Spleen (tissue), 11 donors: Measurements from ENCODE around the gene KLK14. TPM values are rescaled to one million over a fixed set of nuclear protein-coding genes. Genes with fewer than 3 reads are reported as not detected.
A peak's percentile ranks its signal among the peaks of the same experiment; 100 is the strongest.

Experiments
- DNase-seq: peaks from one replicate; pipeline ENCODE4 v3.0.0-alpha.2; 2020
- H3K27ac ChIP-seq, 8 donors: fragments of 200-600 bp; sonication (generic) in 7 of 8; 1 replicate in 4 of 8; 2 replicates in 4 of 8; pipeline versions ENCODE4 v1.5.0 to v1.8.0; 2016 to 2021; ENCODE audit warnings: inconsistent platforms in 4 of 8, mild to moderate bottlenecking in 4 of 8, moderate library complexity in 1 of 8
- H3K27me3 ChIP-seq, 7 donors: fragments of 200-600 bp; sonication (generic) in 6 of 7; replicated peaks in 1 of 7; 1 replicate in 4 of 7; 2 replicates in 3 of 7; pipeline versions ENCODE4 v1.5.0 to v1.8.0; 2016 to 2021; ENCODE audit warnings: inconsistent platforms in 3 of 7, mild to moderate bottlenecking in 1 of 7
- H3K36me3 ChIP-seq, 6 donors: fragments of 200-600 bp; sonication (generic) in 5 of 6; 1 replicate in 4 of 6; 2 replicates in 2 of 6; pipeline versions ENCODE4 v1.5.0 to v1.8.0; 2016 to 2021; ENCODE audit warnings: inconsistent platforms in 2 of 6
- H3K4me1 ChIP-seq, 6 donors: fragments of 200-600 bp; sonication (generic) in 5 of 6; 1 replicate in 3 of 6; 2 replicates in 3 of 6; pipeline versions ENCODE4 v1.5.0 to v1.8.0; 2016 to 2021; ENCODE audit warnings: inconsistent platforms in 3 of 6
- H3K4me3 ChIP-seq, 8 donors: fragments of 200-600 bp; sonication (generic) in 7 of 8; 1 replicate in 4 of 8; 2 replicates in 4 of 8; pipeline versions ENCODE4 v1.5.0 to v1.8.0; 2016 to 2021; ENCODE audit warnings: inconsistent platforms in 4 of 8, mild to moderate bottlenecking in 4 of 8, moderate library complexity in 2 of 8
- H3K9me3 ChIP-seq, 8 donors: fragments of 200-600 bp; sonication (generic) in 7 of 8; 1 replicate in 4 of 8; 2 replicates in 4 of 8; pipeline versions ENCODE4 v1.5.0 to v1.8.0; 2016 to 2021; ENCODE audit warnings: inconsistent platforms in 4 of 8
- CTCF ChIP-seq, 11 experiments: fragments of 200-600 bp in 7 of 11; fragments of 450-650 bp in 4 of 11; sonication (generic) in 4 of 11; IDR thresholded peaks in 8 of 11; conservative IDR thresholded peaks in 3 of 11; 1 replicate in 7 of 11; 2 replicates in 4 of 11; pipeline versions ENCODE4 v1.4.0 to v1.8.0; 2016 to 2021; ENCODE audit warnings: antibody characterized with exemption in 11 of 11, inconsistent platforms in 4 of 11, mild to moderate bottlenecking in 1 of 11
- POLR2A ChIP-seq, 3 donors: fragments of 450-650 bp; IDR thresholded peaks; one replicate each; pipeline ENCODE4 v1.5.1; 2017; ENCODE audit warnings: antibody characterized with exemption in 3 of 3, mild to moderate bottlenecking in 1 of 3
- POLR2AphosphoS5 ChIP-seq, 3 donors: sonication (generic); formaldehyde crosslinking; IDR thresholded peaks; one replicate each; pipeline ENCODE4 v1.5.1; 2017; ENCODE audit warnings: antibody characterized with exemption in 3 of 3
- WGBS, 5 donors: extraction: QIAGEN DNeasy Blood & Tissue Kit in 3 of 5; methylation state at CpG; one replicate each; pipeline versions ENCODE4 v1.1.5 to v1.1.7; 2013 to 2018; 5-methylcytosine and 5-hydroxymethylcytosine counted together
- intact Hi-C: fragments of 100-400 bp; cut with DNase I; formaldehyde crosslinking; loops from one replicate; pipeline ENCODE4 v1.15.0; 2023; ENCODE audit warnings: low total_unique reads
- polyA plus RNA-seq, 3 donors: library from polyadenylated mRNA; stranded (reverse); fragments of 200-250 nt; gene quantifications; one replicate each; pipeline ENCODE4 v1.2.1, GENCODE V29; 2013
- total RNA-seq, 7 donors: library from RNA; depleted of rRNA in 3 of 7; stranded (reverse); fragments of >200 nt in 3 of 7; fragmentation: NEBNext Ultra II Directional in 4 of 7; extraction: Animal tissue kit (Norgen Biotek cat#: 25700) in 4 of 7; gene quantifications; one replicate each; pipeline versions ENCODE4 v1.1.0 to v1.2.1, GENCODE V29; 2016 to 2021
- donor health status: healthy with polysubstance abuse.
- donor health status: DM: no; HTN: no; CAD: no; lungs with moderate emphysema.
- donor health status: DM: no; HTN: no; CAD: no.
- donor health status: Bipolar disorder and iron deficiency.
- donor health status: healthy.
- donor health status: DM: no; HTN: no; CAD: no.
- donor health status: DM: yes; HTN: yes; CAD: no.

The KLK14 gene
- total and polyA plus RNA-seq, 10 donors: 0.12 to 0.63 (median 0.33) TPM; not detected in 5

- TF ChIP-seq POLR2A (IDR thresholded peaks at IDR 0.05) (no peak), CTCF (IDR thresholded peaks at IDR 0.05 in 8 of 11, conservative IDR thresholded peaks at IDR 0.05 in 3 of 11) (no peak), POLR2AphosphoS5 (IDR thresholded peaks at IDR 0.05) (peak in 1 of 3 donors; percentile 14)
- Histone ChIP-seq H3K4me1 (peaks cover 10 to 64% (median 25%) of the 10 kb centered on the region in 6 donors), H3K4me3 (no peak overlapping the region), H3K27me3 (no peaks in the 10 kb centered on the region), H3K27ac (no peak overlapping the region), H3K9me3 (no peaks in the 10 kb centered on the region), H3K36me3 (peaks cover 0 to 69% (median 30%) of the 10 kb centered on the region in 6 donors)
- DNase-seq: no peak
- WGBS, 5 donors: 91 to 96% (median 93%) methylated on average over 45 to 49 of the region's 49 CpGs
- intact Hi-C loops: no loop called here
Observed at GRCh38 chr19:51103926-51104341, 21.2 kb upstream of the KLK14 start.

- Histone ChIP-seq H3K27ac (no peak overlapping the region), H3K4me1 (peaks cover 10 to 62% (median 23%) of the 10 kb centered on the region in 6 donors), H3K36me3 (peaks cover 0 to 77% (median 35%) of the 10 kb centered on the region in 6 donors), H3K4me3 (no peak overlapping the region), H3K9me3 (no peaks in the 10 kb centered on the region), H3K27me3 (no peaks in the 10 kb centered on the region)
- intact Hi-C loops: no loop called here
- TF ChIP-seq POLR2A (IDR thresholded peaks at IDR 0.05) (no peak), POLR2AphosphoS5 (IDR thresholded peaks at IDR 0.05) (no peak), CTCF (IDR thresholded peaks at IDR 0.05 in 8 of 11, conservative IDR thresholded peaks at IDR 0.05 in 3 of 11) (no peak)
- no peak for DNase-seq
- WGBS, 5 donors: 88 to 95% (median 93%) methylated on average over 7 of the region's 7 CpGs
Observed at GRCh38 chr19:51102991-51103390, 20.3 kb upstream of the KLK14 start.

GRCh38 chr19:51101171-51101865 lies 18.6 kb upstream of the KLK14 start:
- Histone ChIP-seq H3K4me1 (peaks cover 0 to 55% (median 18%) of the 10 kb centered on the region in 6 donors), H3K9me3 (no peaks in the 10 kb centered on the region), H3K4me3 (no peak overlapping the region), H3K27me3 (no peaks in the 10 kb centered on the region), H3K36me3 (peaks cover 0 to 82% (median 36%) of the 10 kb centered on the region in 6 donors), H3K27ac (no peak overlapping the region)
- intact Hi-C loops: no loop called here
- TF ChIP-seq POLR2A (IDR thresholded peaks at IDR 0.05) (no peak), POLR2AphosphoS5 (IDR thresholded peaks at IDR 0.05) (no peak), CTCF (IDR thresholded peaks at IDR 0.05 in 8 of 11, conservative IDR thresholded peaks at IDR 0.05 in 3 of 11) (no peak)
- 81 to 88% (median 87%) methylated on average over 5 of the region's 5 CpGs for WGBS, 5 donors
- DNase-seq: no peak

GRCh38 chr19:51100601-51101000 lies 17.9 kb upstream of the KLK14 start:
- WGBS, 5 donors: 62 to 83% (median 72%) methylated on average over 3 of the region's 3 CpGs
- TF ChIP-seq POLR2A (IDR thresholded peaks at IDR 0.05) (no peak), POLR2AphosphoS5 (IDR thresholded peaks at IDR 0.05) (no peak), CTCF (IDR thresholded peaks at IDR 0.05 in 8 of 11, conservative IDR thresholded peaks at IDR 0.05 in 3 of 11) (no peak)
- peaks cover 0 to 48% (median 18%) of the 10 kb centered on the region in 6 donors for H3K4me1 ChIP-seq
- peaks cover 0 to 84% (median 36%) of the 10 kb centered on the region in 6 donors for H3K36me3 ChIP-seq
- no peak for DNase-seq
- intact Hi-C loops: no loop called here
- no peak overlapping the region for H3K27ac ChIP-seq
- H3K27me3 ChIP-seq: no peaks in the 10 kb centered on the region
- H3K9me3 ChIP-seq: no peaks in the 10 kb centered on the region
- no peak overlapping the region for H3K4me3 ChIP-seq
